ENCODE measurements around the gene IRF3. TPM values are rescaled to one million over a fixed set of nuclear protein-coding genes. Genes with fewer than 3 reads are reported as not detected.

Gene IRF3
- total RNA-seq, 1 donor from 2014 or later, result 34.5 TPM

DNA sequence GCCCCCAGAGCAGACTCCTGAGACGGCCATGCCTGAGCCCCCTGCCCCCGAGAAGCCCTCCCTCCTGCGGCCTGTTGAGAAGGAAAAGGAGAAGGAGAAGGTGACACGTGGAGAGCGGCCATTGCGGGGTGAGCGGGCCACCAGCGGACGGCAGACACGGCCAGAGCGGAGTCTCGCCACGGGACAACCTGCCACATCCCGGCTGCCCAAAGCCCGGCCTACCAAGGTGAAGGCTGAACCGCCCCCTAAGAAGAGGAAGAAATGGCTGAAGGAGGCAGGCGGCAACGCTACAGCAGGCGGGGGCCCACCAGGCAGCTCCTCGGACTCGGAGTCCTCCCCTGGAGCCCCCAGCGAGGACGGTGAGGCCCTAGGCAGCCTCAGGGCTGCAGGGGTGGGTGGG, 49.8 kb downstream of the IRF3 start:
- intact Hi-C loops (cut with micrococcal nuclease), result no loop called here
- DNase-seq, result no peak
- no peaks in the 10 kb centered on the region for H3K27me3 ChIP-seq (ENCODE audit: low read depth)
- peaks cover 27% of the 10 kb centered on the region for H3K4me1 ChIP-seq
- H3K4me3 ChIP-seq, result no peak overlapping the region
- TF ChIP-seq, protein P1, sequence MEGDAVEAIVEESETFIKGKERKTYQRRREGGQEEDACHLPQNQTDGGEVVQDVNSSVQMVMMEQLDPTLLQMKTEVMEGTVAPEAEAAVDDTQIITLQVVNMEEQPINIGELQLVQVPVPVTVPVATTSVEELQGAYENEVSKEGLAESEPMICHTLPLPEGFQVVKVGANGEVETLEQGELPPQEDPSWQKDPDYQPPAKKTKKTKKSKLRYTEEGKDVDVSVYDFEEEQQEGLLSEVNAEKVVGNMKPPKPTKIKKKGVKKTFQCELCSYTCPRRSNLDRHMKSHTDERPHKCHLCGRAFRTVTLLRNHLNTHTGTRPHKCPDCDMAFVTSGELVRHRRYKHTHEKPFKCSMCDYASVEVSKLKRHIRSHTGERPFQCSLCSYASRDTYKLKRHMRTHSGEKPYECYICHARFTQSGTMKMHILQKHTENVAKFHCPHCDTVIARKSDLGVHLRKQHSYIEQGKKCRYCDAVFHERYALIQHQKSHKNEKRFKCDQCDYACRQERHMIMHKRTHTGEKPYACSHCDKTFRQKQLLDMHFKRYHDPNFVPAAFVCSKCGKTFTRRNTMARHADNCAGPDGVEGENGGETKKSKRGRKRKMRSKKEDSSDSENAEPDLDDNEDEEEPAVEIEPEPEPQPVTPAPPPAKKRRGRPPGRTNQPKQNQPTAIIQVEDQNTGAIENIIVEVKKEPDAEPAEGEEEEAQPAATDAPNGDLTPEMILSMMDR (IDR thresholded peaks at IDR 0.05; ENCODE audit: borderline replicate concordance), result no peak
- no peak overlapping the region for H3K27ac ChIP-seq (replicated peaks)
- peaks cover 5% of the 10 kb centered on the region for H3K9me3 ChIP-seq (replicated peaks)
- peaks cover 63% of the 10 kb centered on the region for H3K36me3 ChIP-seq

DNA sequence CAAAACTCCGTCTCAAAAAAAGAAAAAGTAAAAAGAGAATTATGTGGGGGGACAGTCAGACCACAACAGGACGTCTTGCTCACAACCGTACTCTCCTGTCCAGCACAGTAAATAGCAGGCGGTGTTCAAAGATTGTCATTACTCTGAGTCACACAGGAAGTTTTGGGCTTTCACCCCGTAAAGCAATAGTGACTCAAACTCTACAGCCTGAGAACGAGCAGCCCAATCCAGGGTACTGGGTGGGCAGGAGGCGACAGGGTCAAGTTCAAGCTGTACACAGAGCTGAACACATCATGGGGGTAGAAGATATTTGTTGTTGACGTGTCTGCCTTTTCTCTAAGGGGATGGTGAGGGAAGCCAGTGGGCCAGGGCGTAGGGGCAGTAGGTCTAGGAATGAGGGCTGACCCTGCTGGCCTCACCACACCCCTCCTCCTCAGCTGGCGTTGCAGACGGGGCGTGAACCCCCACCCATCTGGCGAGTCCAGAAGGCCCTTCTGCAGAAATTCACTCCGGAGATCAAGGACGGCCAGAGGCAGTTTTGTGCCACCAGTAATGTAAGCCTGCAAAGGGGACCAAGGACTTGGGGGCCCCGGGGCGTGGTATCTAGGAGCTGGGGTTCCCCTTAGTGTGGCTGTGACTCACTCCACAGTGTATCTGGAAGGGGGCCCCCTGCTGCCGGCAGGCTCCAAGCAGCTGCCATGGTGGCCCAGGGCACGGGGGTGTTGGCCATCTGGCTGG, 51.4 kb downstream of the IRF3 start:
- intact Hi-C loops (cut with micrococcal nuclease), result no loop called here
- H3K4me1 ChIP-seq, result peaks cover 27% of the 10 kb centered on the region
- H3K4me3 ChIP-seq, result no peak overlapping the region
- peaks cover 69% of the 10 kb centered on the region for H3K36me3 ChIP-seq
- no peak overlapping the region for H3K27ac ChIP-seq (replicated peaks)
- DNase-seq, result no peak
- no peaks in the 10 kb centered on the region for H3K27me3 ChIP-seq (ENCODE audit: low read depth)
- TF ChIP-seq, protein P1 (IDR thresholded peaks at IDR 0.05; ENCODE audit: borderline replicate concordance), result no peak
- peaks cover 5% of the 10 kb centered on the region for H3K9me3 ChIP-seq (replicated peaks)

DNA sequence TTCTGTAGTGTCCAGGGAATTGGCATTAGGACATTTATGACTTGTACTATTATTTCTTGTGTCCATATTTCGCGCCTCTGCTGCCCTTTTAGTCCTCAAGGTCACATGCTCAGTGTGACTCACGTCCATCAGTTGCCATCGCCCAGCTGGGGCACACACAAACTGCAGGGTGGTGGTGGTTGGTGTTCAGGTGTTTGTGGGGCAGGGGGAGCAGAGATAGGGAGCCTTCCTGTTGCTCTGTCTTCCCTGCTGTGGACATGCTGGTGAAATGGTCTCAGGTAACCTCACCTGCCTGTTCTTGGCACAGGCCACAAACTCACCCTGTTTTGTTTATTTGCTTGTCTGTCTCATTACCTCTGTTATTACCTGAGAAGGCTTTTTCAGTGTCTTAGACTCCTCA, 52.3 kb downstream of the IRF3 start:
- TF ChIP-seq, protein P1 (IDR thresholded peaks at IDR 0.05; ENCODE audit: borderline replicate concordance), result no peak
- DNase-seq, result no peak
- intact Hi-C loops (cut with micrococcal nuclease), result no loop called here
- Histone ChIP-seq H3K4me1 (peaks cover 27% of the 10 kb centered on the region), H3K27me3 (ENCODE audit: low read depth) (no peaks in the 10 kb centered on the region), H3K4me3 (no peak overlapping the region), H3K27ac (replicated peaks) (no peak overlapping the region), H3K9me3 (replicated peaks) (peaks cover 5% of the 10 kb centered on the region), H3K36me3 (peaks cover 72% of the 10 kb centered on the region)

Small RNAs within 50 kb of the gene (microRNA-seq; reads per million reads assigned to microRNA genes)
- gene MIR5088, result not detected

Other genes with a start within 250 kb of the IRF3 start
- not detected for gene PTH2, start 242.4 kb downstream of the IRF3 start, total RNA-seq
- 0.14 TPM for gene GFY, start 240.5 kb downstream of the IRF3 start, total RNA-seq
- 0.99 TPM for gene SLC17A7, start 224.3 kb downstream of the IRF3 start, total RNA-seq
- gene PIH1D1, start 214.0 kb downstream of the IRF3 start, total RNA-seq, result 24.7 TPM
- gene ALDH16A1, start 212.6 kb downstream of the IRF3 start, total RNA-seq, result 9.6 TPM
- gene FLT3LG, start 191.6 kb downstream of the IRF3 start, total RNA-seq, result 3.1 TPM
- 1,308 TPM for gene RPL13A, start 178.2 kb downstream of the IRF3 start, total RNA-seq
- 998 TPM for gene RPS11, start 169.4 kb downstream of the IRF3 start, total RNA-seq
- gene FCGRT, start 153.2 kb downstream of the IRF3 start, total RNA-seq, result 80.9 TPM
- gene RCN3, start 137.9 kb downstream of the IRF3 start, total RNA-seq, result 7.5 TPM
- 47.3 TPM for gene NOSIP, start 85.3 kb downstream of the IRF3 start, total RNA-seq
- 0.88 TPM for gene PRRG2, start 84.5 kb downstream of the IRF3 start, total RNA-seq
- gene PRR12, start 74.7 kb downstream of the IRF3 start, total RNA-seq, result 15.5 TPM
- 116 TPM for gene RRAS, start 25.7 kb downstream of the IRF3 start, total RNA-seq
- gene SCAF1, start 23.6 kb downstream of the IRF3 start, total RNA-seq, result 38.8 TPM
- 11.4 TPM for gene BCL2L12, start 76 bp upstream of the IRF3 start, total RNA-seq
- gene PRMT1, start 11.4 kb upstream of the IRF3 start, total RNA-seq, result 112 TPM
- gene ADM5, start 23.7 kb upstream of the IRF3 start, total RNA-seq, result 0.49 TPM
- gene CPT1C, start 25.3 kb upstream of the IRF3 start, total RNA-seq, result 2.5 TPM
- gene TSKS, start 97.4 kb upstream of the IRF3 start, total RNA-seq, result 0.38 TPM
- gene AP2A1, start 101.1 kb upstream of the IRF3 start, total RNA-seq, result 65.5 TPM
- 18.3 TPM for gene FUZ, start 147.4 kb upstream of the IRF3 start, total RNA-seq
- gene MED25, start 152.4 kb upstream of the IRF3 start, total RNA-seq, result 65.8 TPM
- 104 TPM for gene PTOV1, start 185.3 kb upstream of the IRF3 start, total RNA-seq
- gene PNKP, start 201.7 kb upstream of the IRF3 start, total RNA-seq, result 45.1 TPM
- 36.0 TPM for gene AKT1S1, start 211.5 kb upstream of the IRF3 start, total RNA-seq
- 47.5 TPM for gene TBC1D17, start 211.8 kb upstream of the IRF3 start, total RNA-seq
- gene IL4I1, start 231.0 kb upstream of the IRF3 start, total RNA-seq, result not detected

Data from left ventricle myocardium inferior (tissue), 1 donor.